Cardiac muscle cell (in vitro differentiated cells and primary cell): ENCODE results near the gene GATA6. TPM values are rescaled to one million over a fixed set of nuclear protein-coding genes. Genes with fewer than 3 reads are reported as not detected.

Source experiments
- DNase-seq, 2 donors: peaks; one replicate each; pipeline versions ENCODE4 v3.0.0 to v3.0.0-alpha.2; 2010 to 2017; ENCODE audit warnings: low read depth in 1 of 2, low spot score in 1 of 2
- H3K27ac ChIP-seq: fragments of 200-600 bp; sonication (generic); 2 replicates; pipeline ENCODE4 v1.5.1; 2016
- H3K27me3 ChIP-seq: fragments of 200-600 bp; sonication (generic); 2 replicates; pipeline ENCODE4 v1.6.0; 2016; ENCODE audit warnings: control low read depth
- H3K36me3 ChIP-seq: fragments of 200-600 bp; sonication (generic); 2 replicates; pipeline ENCODE4 v1.5.1; 2016; ENCODE audit warnings: control low read depth
- H3K4me1 ChIP-seq: fragments of 200-600 bp; sonication (generic); 2 replicates; pipeline ENCODE4 v1.8.1; 2017; ENCODE audit warnings: low read depth, mild to moderate bottlenecking, mixed run types
- H3K4me3 ChIP-seq: fragments of 200-600 bp; sonication (generic); 2 replicates; pipeline ENCODE4 v1.5.1; 2016; ENCODE audit warnings: mild to moderate bottlenecking
- H3K9me3 ChIP-seq: fragments of 200-600 bp; sonication (generic); 2 replicates; pipeline ENCODE4 v1.5.1; 2017; ENCODE audit warnings: low read depth, mild to moderate bottlenecking, control low read depth
- CTCF ChIP-seq: IDR thresholded peaks from 2 replicates; pipeline ENCODE4 v1.5.1; 2012; ENCODE audit warnings: low read depth, mild to moderate bottlenecking, low read length
- polyA plus RNA-seq: library from polyadenylated mRNA; unstranded; fragments of >200 nt; fragmentation: Nextera tagmentation; extraction: Ambion mirVana; gene quantifications from 2 replicates; pipeline ENCODE4 v1.2.1, GENCODE V29; 2016
- total RNA-seq: library from RNA; depleted of rRNA; stranded (reverse); fragments of >200 nt; gene quantifications from 2 replicates; pipeline ENCODE4 v1.2.3, GENCODE V29; 2016

GATA6 gene
- total and polyA plus RNA-seq, 2 experiments from 2014 or later = 104 to 182 TPM

- H3K27ac ChIP-seq = peak overlapping the region; percentile 76
- peaks cover 34% of the 10 kb centered on the region for H3K36me3 ChIP-seq
- peaks cover 44% of the 10 kb centered on the region for H3K4me1 ChIP-seq
- no peak for DNase-seq
- H3K4me3 ChIP-seq = no peak overlapping the region
- no peaks in the 10 kb centered on the region for H3K27me3 ChIP-seq
- no peaks in the 10 kb centered on the region for H3K9me3 ChIP-seq
- no peak for TF ChIP-seq CTCF
These were observed 28.3 kb downstream of the GATA6 start for GRCh38 chr18:22197668-22198067.

- Histone ChIP-seq H3K4me3 (no peak overlapping the region), H3K27ac (peak overlapping the region; percentile 49), H3K4me1 (peaks cover 41% of the 10 kb centered on the region), H3K36me3 (peaks cover 38% of the 10 kb centered on the region), H3K27me3 (no peaks in the 10 kb centered on the region), H3K9me3 (no peaks in the 10 kb centered on the region)
- no peak for TF ChIP-seq CTCF
- no peak for DNase-seq
These were observed 28.8 kb downstream of the GATA6 start for GRCh38 chr18:22198163-22198562.

GRCh38 chr18:22199005-22199404 is 29.6 kb downstream of the GATA6 start:
- Histone ChIP-seq H3K4me3 (no peak overlapping the region), H3K27me3 (no peaks in the 10 kb centered on the region), H3K4me1 (peaks cover 40% of the 10 kb centered on the region), H3K9me3 (no peaks in the 10 kb centered on the region), H3K27ac (peak overlapping the region; percentile 49), H3K36me3 (peaks cover 44% of the 10 kb centered on the region)
- no peak for DNase-seq
- TF ChIP-seq CTCF = no peak

- H3K4me3 ChIP-seq = no peak overlapping the region
- peaks cover 44% of the 10 kb centered on the region for H3K36me3 ChIP-seq
- H3K27me3 ChIP-seq = no peaks in the 10 kb centered on the region
- H3K9me3 ChIP-seq = no peaks in the 10 kb centered on the region
- TF ChIP-seq CTCF = no peak
- DNase-seq = no peak
- peak overlapping the region; percentile 36 for H3K27ac ChIP-seq
- H3K4me1 ChIP-seq = peaks cover 38% of the 10 kb centered on the region
These were observed 31.3 kb downstream of the GATA6 start for GRCh38 chr18:22200611-22201225.

GRCh38 chr18:22203035-22203434 is 33.6 kb downstream of the GATA6 start:
- Histone ChIP-seq H3K4me3 (no peak overlapping the region), H3K36me3 (peaks cover 42% of the 10 kb centered on the region), H3K27me3 (no peaks in the 10 kb centered on the region), H3K9me3 (no peaks in the 10 kb centered on the region), H3K27ac (peak overlapping the region; percentile 70), H3K4me1 (peaks cover 48% of the 10 kb centered on the region)
- TF ChIP-seq CTCF = no peak
- DNase-seq = no peak
